ENCODE data around the gene ITGA11.
"Not testable (repeated sequence)": the region's sequence is repeated elsewhere in the genome, so short reads cannot be mapped to it uniquely, and the experiment has no call there.

The ITGA11 gene

GRCh38 chr15:68411343-68411675 is 20.7 kb downstream of the ITGA11 start:
- no peak for DNase-seq (ENCODE audit: low spot score)

GRCh38 chr15:68410466-68411342 is 21.3 kb downstream of the ITGA11 start:
- no peak for DNase-seq (ENCODE audit: low spot score)

DNA sequence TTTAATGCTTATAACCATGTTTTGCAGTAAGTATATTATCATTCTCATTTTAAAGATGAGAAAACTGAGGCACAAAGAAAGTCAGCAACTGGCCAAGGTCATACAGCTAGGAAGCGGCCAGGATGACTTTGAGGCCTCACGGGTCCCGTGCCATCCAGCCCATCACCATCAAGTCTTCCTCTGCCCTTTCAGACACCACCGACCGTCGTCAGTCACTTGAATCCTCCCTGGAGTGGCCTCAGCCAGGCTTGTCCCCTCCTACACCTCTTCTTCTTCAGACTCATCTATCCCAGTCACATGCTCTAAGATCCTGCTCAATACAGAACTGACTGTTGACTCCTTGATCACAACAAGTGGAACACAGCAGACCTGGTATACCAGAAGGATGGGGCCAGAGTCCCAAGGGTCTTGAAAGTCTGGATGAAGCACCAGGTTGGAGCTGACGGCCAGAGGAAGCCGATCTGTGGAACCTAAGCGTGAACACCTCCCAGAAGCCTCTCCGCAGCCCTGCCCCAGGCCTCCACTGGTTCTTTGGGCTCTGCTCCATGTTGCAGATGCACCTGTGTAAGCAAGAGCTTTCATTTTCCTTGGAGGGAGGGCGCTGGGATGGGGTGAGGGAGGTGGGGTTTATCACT is 22.1 kb downstream of the ITGA11 start:
- DNase-seq (ENCODE audit: low spot score): no peak

DNA sequence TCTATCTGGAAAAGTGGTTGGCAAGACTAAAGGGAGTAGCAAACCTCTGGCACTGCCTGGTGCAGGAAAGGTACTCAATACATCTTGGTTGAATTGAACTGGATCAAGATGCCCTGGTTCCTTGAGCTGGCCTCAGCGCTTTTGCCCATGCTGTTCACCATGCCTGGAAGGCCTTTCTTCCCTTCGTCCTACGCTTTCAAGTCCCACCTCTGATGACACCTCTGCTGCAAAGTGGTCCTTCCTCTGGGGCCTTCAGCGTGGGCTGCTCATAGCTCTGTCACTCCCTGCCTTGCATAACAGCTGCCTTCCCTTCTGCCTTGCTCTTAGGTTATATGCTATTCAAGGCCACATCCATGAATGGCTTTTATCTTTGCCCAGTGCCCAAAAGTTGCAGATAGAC is 23.0 kb downstream of the ITGA11 start:
- DNase-seq (ENCODE audit: low spot score): no peak

DNA sequence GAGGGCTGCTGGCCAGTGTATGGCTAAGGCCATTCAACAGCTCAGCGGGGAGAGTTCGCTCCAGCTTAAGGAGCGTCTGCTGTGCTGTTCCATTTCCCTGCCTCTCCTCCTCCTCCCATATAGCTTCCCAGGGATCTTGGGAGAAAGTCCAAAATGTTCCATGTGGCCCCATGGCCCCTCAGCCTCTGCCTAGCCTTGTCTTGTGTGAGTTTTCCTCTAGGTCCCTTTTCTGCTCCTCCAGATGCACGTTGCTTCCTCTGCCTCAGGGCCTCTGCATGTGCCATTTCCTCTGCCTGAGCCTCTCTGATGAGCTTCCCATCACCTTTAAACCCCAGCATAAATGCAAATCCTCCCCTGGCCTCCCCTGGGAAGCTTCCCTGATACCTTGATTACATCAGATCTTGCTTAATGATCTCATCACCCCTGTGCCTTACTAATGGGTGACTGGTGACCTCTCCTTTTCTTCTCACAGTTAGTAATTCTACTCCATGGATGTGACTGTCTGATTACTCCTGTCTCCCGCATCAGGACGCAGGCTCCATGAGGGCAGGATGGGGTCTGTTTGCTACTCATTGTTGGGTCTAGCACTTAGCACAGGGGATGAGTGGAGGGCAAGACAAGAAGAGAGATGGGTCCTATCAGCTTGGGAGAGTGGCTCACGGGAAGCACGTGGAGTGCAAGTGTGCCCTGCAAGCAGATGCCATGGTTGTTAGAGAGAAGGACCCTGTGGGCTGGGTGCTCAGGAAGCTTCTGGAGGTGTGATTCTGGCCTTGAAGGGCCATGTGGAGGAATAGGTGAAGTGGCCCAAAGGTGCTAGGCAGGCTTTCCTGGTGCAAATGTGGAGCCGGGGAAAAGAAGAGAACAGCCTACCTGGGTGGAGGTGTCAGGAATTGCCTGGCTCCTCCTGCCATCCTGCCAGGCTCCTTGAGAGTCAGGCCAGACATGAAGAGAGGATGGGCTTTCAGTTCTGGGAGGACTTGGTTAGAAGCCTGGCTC is 23.8 kb downstream of the ITGA11 start:
- DNase-seq (ENCODE audit: low spot score): no peak

DNA sequence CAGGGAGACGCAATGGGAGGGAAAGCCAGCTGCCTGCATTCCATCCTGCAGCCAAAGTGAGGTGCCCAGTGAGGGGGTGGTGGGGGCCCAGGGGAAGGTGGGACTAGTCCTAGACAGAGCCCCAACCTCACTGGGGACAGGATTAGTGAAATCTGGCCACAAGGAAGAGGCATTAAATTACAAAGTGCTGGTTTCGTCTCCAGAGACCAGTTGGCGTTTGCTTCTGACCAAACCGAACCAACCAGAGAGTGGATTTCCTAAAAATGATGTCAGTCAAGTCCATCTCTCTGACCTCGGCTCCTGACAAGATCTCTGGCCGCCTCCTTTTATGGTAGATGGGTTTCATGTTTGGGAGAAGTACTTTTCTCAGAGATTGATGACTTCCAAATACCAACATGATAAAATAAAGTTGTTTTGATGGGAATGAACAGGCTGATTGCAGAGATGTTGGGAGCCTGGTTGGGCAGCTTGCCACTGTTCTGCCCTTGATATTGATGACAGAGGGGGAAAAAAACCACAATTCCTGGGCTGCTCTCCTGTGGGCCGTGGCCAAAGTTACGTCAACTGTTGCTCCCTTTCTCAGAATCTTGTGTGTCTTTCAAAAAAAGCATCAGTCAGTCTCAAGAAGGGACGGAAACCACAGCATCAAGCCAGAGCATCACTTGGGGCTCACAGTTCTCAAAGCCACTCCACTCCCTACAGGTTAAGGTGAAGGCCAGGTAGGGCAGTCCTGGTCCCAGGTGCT is 24.6 kb downstream of the ITGA11 start:
- no peak for DNase-seq (ENCODE audit: low spot score)

GRCh38 chr15:68405378-68406250 is 26.3 kb downstream of the ITGA11 start:
- DNase-seq (ENCODE audit: low spot score): no peak

- no peak for DNase-seq (ENCODE audit: low spot score)
Observed at GRCh38 chr15:68404056-68404798, 27.7 kb downstream of the ITGA11 start.

GRCh38 chr15:68403161-68403941 is 28.6 kb downstream of the ITGA11 start:
- no peak for DNase-seq (ENCODE audit: low spot score)

- no peak for DNase-seq (ENCODE audit: low spot score)
Observed at GRCh38 chr15:68402432-68403160, 29.4 kb downstream of the ITGA11 start.

GRCh38 chr15:68401496-68402431 is 30.2 kb downstream of the ITGA11 start:
- DNase-seq (ENCODE audit: low spot score): no peak

DNA sequence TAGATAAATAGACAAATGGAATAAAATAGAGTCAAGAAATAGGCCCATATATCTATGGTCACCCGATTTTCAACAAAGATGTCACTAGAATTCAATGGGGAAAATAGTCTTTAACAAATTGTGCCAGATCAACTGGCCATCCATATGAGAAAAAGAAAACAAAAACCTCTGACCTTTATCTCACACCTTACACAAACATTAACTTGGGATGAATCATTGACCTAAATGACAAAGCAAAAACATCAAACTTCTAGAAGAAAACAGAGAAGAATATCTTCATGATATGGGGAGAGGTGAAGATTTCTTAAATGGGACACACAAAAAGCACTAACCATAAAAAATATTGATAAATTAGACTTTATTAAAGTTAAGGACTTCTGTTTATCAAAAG is 31.9 kb downstream of the ITGA11 start:
- no peak for DNase-seq (ENCODE audit: low spot score)

DNA sequence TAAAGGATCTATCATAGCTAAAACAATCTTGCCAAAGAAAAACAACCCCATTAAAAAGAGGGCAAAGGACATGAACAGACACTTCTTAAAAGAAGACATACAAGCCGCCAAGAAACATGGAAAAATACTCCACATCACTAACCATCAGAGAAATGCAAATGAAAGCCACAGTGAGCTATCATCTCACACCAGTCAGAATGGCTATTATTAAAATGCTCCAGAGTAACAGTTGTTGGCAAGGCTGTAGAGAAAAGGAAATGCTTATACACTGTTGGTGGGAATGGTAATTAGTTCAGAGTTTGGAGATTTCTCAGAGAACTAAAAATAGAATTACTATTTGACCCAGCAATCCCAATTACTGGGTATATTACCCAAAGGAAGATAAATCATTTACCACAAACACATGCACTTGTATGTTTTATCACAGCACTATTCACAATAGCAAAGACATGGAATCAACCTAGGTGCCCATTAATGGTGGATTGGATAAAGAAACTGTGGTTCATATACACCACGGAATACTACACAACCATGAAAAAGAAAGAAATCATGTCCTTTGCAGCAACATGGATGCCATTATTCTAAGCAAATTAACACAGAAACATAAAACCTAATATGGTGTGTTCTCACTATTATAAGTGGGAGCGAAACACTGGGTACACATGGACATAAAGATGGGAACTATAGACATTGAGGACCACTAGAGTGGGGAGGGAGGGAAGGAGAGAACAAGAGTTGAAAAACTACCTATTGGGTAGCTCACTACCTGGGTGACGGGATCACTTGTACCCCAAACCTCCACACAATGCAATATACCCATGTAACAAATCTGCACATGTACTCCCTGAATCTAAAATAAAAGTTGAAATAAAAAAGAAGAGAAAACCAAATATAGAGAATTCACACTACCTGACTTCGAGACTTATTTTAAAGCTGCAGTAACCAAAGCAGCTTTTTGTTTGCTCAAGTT is 32.6 kb downstream of the ITGA11 start:
- DNase-seq (ENCODE audit: low spot score): no peak

DNA sequence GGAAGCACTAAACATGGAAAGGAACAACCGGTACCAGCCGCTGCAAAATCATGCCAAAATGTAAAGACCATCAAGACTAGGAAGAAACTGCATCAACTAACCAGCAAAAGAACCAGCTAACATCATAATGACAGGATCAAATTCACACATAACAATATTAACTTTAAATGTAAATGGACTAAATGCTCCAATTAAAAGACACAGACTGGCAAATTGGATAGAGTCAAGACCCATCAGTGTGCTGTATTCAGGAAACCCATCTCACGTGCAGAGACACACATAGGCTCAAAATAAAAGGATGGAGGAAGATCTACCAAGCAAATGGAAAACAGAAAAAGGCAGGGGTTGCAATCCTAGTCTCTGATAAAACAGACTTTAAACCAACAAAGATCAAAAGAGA is 34.0 kb downstream of the ITGA11 start:
- DNase-seq (ENCODE audit: low spot score): not testable (repeated sequence)

DNA sequence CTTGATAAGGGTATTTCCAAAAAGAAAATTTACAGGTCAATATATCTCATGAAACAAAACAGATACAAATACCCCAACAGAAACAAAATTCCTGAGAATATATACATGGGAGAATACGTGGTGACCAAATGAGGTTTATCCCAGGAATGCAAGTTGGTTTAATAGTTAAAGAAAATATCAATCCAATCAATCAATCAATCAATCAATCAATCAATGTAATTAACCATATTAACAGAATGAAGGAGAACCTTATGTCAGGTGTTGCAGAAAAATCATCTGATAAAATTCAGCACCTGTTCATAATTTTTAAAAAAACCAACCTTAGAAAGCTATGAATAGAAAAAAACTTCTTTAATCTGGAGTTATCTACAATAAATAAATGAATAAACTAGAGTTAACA is 35.9 kb downstream of the ITGA11 start:
- no peak for DNase-seq (ENCODE audit: low spot score)

DNA sequence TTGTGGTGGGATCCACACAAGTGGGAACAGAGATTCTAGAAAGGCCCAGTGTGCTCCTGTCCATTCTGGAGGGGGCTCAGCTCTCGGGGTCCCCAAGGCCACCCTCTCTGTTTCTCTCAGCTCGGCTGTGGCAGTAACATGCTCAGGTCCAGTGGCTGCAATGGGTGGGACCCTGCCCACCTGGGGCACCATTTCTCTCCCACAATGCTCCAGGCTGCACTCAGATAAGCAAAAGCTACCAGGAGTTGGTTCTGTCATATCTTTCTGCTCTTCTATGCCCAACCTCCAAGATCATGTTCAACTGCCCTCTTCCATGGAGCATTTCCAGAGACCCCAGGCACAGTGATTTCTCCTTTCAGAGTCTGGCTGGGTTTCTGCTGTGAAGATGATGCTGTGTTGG is 40.8 kb downstream of the ITGA11 start:
- DNase-seq (ENCODE audit: low spot score): no peak
